ENCODE results near the gene HOXB3. TPM values are rescaled to one million over a fixed set of nuclear protein-coding genes. Genes with fewer than 3 reads are reported as not detected.
A peak's percentile ranks its signal among the peaks of the same experiment; 100 is the strongest.

Gene HOXB3
- total RNA-seq, 1 experiment from 2014 or later = not detected

GRCh38 chr17:48529683-48530009 is 60.4 kb downstream of the HOXB3 start:
- Histone ChIP-seq H3K79me2 (ENCODE audit: insufficient read depth, low read length) (no peaks in the 10 kb centered on the region), H3K9ac (ENCODE audit: extremely low read depth, insufficient read length, low read length) (no peak overlapping the region), H3K18ac (ENCODE audit: insufficient read length, low read depth, low read length) (no peak overlapping the region), H3K9me3 (ENCODE audit: control insufficient read depth, low read depth, low read length) (no peaks in the 10 kb centered on the region), H3K4me2 (ENCODE audit: insufficient read depth, insufficient read length, low read length) (no peak overlapping the region), H2BK15ac (ENCODE audit: low read depth, low read length) (no peak overlapping the region), H3K79me1 (ENCODE audit: insufficient read depth, low read depth, low read length, poor library complexity, severe bottlenecking) (no peaks in the 10 kb centered on the region), H2BK20ac (ENCODE audit: low read depth, low read length, poor library complexity, severe bottlenecking) (no peak overlapping the region), H2BK12ac (ENCODE audit: insufficient read length, low read depth, low read length) (no peak overlapping the region), H2AFZ (ENCODE audit: low read length) (no peak overlapping the region), H3K4ac (ENCODE audit: low read depth, low read length) (no peak overlapping the region), H4K91ac (ENCODE audit: insufficient read length, low read depth, low read length) (no peak overlapping the region), H3K27me3 (ENCODE audit: insufficient read depth, low read length) (peaks cover 69% of the 10 kb centered on the region; the same call in 1 of the 2 replicates), H2BK120ac (ENCODE audit: low read depth, low read length, poor library complexity, severe bottlenecking) (no peak overlapping the region), H4K20me1 (ENCODE audit: control insufficient read depth, insufficient read depth, insufficient read length) (no peaks in the 10 kb centered on the region), H2BK5ac (ENCODE audit: insufficient read length, low read length) (no peak overlapping the region), H3K27ac (ENCODE audit: insufficient read length, low read depth, low read length) (no peak overlapping the region), H4K5ac (ENCODE audit: insufficient read length, low read depth, low read length) (no peak overlapping the region), H3K14ac (ENCODE audit: insufficient read depth, low read length) (no peak overlapping the region), H3K23ac (ENCODE audit: insufficient read length, low read depth, low read length) (no peak overlapping the region), H2AK5ac (ENCODE audit: insufficient read length, low read length) (no peak overlapping the region), H4K8ac (replicated peaks; ENCODE audit: insufficient read length, low read depth, low read length) (no peak overlapping the region), H3K23me2 (ENCODE audit: insufficient read length, low read depth, low read length, poor library complexity, severe bottlenecking) (no peaks in the 10 kb centered on the region), H3K56ac (ENCODE audit: insufficient read length, low read depth, low read length) (no peak overlapping the region), H3K4me1 (ENCODE audit: insufficient read depth, low read length) (peaks cover 8% of the 10 kb centered on the region; the same call in 1 of the 2 replicates), H3T11ph (ENCODE audit: low read length) (no peak overlapping the region)
- WGBS (ENCODE audit: extremely low coverage, insufficient read length, low lambda C conversion rate) = no CpG with 5 or more reads among the region's 11 CpGs
- Mint-ChIP-seq H3K36me3 (ENCODE audit: insufficient read depth in 1 of 3, low read depth in 3 of 3) (no peaks in the 10 kb centered on the region), H3K27ac (no peak overlapping the region), H3K27me3 (ENCODE audit: low read depth) (peaks cover 100% of the 10 kb centered on the region), H3K4me3 (no peak overlapping the region), H3K4me1 (peaks cover 28 to 50% of the 10 kb centered on the region in 2 experiments), H3K9me3 (peaks cover 4 to 16% of the 10 kb centered on the region in 2 experiments; a peak in 3 of 5 replicates)
- peak; percentile 75 for DNase-seq
- no peak for TF ChIP-seq CTCF (conservative IDR thresholded peaks at IDR 0.05)
